GM12872 (cell line): ENCODE results near the gene INTS3.

Source experiments
- TF ChIP-seq, protein P1 (sequence below): IDR thresholded peaks from 3 replicates; pipeline ENCODE4 v1.5.1; 2011; ENCODE audit warnings: low read depth, mild to moderate bottlenecking, low read length, moderate library complexity; ENCODE audit not compliant: insufficient read depth

Gene INTS3, protein sequence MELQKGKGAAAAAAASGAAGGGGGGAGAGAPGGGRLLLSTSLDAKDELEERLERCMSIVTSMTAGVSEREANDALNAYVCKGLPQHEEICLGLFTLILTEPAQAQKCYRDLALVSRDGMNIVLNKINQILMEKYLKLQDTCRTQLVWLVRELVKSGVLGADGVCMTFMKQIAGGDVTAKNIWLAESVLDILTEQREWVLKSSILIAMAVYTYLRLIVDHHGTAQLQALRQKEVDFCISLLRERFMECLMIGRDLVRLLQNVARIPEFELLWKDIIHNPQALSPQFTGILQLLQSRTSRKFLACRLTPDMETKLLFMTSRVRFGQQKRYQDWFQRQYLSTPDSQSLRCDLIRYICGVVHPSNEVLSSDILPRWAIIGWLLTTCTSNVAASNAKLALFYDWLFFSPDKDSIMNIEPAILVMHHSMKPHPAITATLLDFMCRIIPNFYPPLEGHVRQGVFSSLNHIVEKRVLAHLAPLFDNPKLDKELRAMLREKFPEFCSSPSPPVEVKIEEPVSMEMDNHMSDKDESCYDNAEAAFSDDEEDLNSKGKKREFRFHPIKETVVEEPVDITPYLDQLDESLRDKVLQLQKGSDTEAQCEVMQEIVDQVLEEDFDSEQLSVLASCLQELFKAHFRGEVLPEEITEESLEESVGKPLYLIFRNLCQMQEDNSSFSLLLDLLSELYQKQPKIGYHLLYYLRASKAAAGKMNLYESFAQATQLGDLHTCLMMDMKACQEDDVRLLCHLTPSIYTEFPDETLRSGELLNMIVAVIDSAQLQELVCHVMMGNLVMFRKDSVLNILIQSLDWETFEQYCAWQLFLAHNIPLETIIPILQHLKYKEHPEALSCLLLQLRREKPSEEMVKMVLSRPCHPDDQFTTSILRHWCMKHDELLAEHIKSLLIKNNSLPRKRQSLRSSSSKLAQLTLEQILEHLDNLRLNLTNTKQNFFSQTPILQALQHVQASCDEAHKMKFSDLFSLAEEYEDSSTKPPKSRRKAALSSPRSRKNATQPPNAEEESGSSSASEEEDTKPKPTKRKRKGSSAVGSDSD

DNA sequence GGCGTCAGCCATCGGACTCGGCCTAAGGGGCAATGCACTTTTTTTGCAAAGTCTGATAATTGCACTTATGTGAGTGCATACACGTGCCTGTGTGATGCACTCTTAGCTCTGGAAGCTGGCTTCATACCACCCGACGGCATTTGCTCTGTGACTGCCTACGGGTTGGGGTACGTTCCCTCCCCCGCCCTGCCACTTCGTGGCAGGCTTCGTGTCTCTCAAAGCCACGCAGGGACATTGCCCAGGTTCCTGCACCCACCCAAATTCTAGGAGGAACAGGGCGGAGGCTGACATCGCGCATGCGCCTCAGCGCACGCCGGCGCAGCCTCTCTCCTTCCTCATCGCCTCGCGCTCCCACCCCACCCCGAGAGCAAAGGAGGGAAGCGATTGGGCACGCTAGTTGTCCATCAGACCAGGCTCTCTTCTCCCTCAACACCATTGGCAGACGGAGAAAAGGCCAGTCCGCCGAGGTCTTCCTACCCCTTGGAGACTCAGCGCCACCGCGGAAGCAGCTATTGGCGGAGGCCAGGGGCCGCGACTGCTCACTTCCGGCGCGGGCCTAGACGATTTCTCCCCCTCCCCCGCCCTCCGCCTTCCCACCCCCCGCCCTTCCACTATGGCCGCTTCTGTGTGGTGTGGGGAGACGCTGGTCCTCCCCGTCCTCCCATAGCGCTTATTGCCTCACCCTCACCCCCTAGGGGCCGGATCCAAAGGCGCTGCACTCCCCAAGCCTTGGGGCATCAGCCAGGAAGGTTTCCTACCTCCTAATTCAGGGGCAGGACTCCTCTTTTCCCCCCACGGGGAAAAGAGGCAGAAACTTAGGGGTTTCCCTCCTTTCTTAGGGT, at the start of gene INTS3:
Gene INTS3 (plus strand): TSS at position 588 of the 842 bp plus-strand sequence. CDS start 585 bp downstream, outside the sequence.
- TF ChIP-seq, protein P1, sequence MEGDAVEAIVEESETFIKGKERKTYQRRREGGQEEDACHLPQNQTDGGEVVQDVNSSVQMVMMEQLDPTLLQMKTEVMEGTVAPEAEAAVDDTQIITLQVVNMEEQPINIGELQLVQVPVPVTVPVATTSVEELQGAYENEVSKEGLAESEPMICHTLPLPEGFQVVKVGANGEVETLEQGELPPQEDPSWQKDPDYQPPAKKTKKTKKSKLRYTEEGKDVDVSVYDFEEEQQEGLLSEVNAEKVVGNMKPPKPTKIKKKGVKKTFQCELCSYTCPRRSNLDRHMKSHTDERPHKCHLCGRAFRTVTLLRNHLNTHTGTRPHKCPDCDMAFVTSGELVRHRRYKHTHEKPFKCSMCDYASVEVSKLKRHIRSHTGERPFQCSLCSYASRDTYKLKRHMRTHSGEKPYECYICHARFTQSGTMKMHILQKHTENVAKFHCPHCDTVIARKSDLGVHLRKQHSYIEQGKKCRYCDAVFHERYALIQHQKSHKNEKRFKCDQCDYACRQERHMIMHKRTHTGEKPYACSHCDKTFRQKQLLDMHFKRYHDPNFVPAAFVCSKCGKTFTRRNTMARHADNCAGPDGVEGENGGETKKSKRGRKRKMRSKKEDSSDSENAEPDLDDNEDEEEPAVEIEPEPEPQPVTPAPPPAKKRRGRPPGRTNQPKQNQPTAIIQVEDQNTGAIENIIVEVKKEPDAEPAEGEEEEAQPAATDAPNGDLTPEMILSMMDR = 0 out of 3 replicates have a peak, but pooled peaks have one; percentile 29

DNA sequence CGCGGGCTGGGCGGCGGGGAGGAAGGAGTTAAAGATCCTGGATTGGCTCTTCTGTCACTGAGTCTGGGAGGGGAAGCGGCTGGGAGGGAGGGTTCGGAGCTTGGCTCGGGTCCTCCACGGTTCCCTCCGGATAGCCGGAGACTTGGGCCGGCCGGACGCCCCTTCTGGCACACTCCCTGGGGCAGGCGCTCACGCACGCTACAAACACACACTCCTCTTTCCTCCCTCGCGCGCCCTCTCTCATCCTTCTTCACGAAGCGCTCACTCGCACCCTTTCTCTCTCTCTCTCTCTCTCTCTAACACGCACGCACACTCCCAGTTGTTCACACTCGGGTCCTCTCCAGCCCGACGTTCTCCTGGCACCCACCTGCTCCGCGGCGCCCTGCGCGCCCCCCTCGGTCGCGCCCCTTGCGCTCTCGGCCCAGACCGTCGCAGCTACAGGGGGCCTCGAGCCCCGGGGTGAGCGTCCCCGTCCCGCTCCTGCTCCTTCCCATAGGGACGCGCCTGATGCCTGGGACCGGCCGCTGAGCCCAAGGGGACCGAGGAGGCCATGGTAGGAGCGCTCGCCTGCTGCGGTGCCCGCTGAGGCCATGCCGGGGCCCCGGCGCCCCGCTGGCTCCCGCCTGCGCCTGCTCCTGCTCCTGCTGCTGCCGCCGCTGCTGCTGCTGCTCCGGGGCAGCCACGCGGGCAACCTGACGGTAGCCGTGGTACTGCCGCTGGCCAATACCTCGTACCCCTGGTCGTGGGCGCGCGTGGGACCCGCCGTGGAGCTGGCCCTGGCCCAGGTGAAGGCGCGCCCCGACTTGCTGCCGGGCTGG, 49.1 kb upstream of the INTS3 start, which contains the start of gene NPR1:
Gene NPR1 (plus strand): TSS at position 170 of the 818 bp plus-strand sequence. CDS start 421 bp downstream, at position 591.
- TF ChIP-seq, protein P1 = 0 out of 3 replicates have a peak, but pooled peaks have one; percentile 8

- TF ChIP-seq, protein P1 = peak; percentile 34; the same call in 2 of the 3 replicates
Measured at GRCh38 chr1:153679337-153680119, 48.3 kb upstream of the INTS3 start.

- TF ChIP-seq, protein P1 = no peak
Measured at GRCh38 chr1:153680120-153680403, 47.8 kb upstream of the INTS3 start.

GRCh38 chr1:153682730-153683129, 45.1 kb upstream of the INTS3 start:
- TF ChIP-seq, protein P1 = no peak

GRCh38 chr1:153683854-153684253, 44.0 kb upstream of the INTS3 start:
- TF ChIP-seq, protein P1 = no peak
